ENCODE measurements around the gene RESP18.

Gene RESP18

DNA sequence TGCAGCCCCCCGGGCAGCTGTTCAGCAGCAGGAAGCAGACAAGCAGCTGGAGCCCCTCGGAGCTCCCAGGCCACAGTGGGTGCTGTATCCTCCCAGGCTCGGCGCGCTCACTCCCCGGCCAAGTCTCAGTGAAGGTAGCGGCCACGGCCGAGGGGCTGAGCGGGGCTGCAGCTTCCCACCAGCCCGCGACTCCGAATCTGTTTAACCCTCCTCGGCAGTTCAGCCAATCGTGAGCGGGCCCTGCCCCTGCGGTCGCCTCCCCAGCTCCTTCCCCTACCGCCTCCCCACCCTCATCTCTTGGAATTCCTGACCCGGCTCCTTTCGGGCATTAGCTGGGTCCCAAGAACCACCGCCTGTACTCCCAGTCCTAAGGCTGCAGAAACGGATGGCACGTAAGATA, at the start of gene RESP18:
RESP18 (minus strand) TSS at position 203 of the 400 bp plus-strand sequence.
- TF ChIP-seq GATA3 (IDR thresholded peaks at IDR 0.05; ENCODE audit: low read depth, low read length) (no peak), GATA2 (IDR thresholded peaks at IDR 0.05; ENCODE audit: low read depth, low read length) (no peak)

GRCh38 chr2:219381448-219381847, 48.9 kb upstream of the RESP18 start:
- TF ChIP-seq GATA2 (IDR thresholded peaks at IDR 0.05; ENCODE audit: low read depth, low read length) (no peak), GATA3 (IDR thresholded peaks at IDR 0.05; ENCODE audit: low read depth, low read length) (no peak)

- TF ChIP-seq GATA3 (IDR thresholded peaks at IDR 0.05; ENCODE audit: low read depth, low read length) (no peak), GATA2 (IDR thresholded peaks at IDR 0.05; ENCODE audit: low read depth, low read length) (no peak)
Observed at GRCh38 chr2:219380926-219381325, 48.4 kb upstream of the RESP18 start.

GRCh38 chr2:219378163-219378851, 45.8 kb upstream of the RESP18 start:
- TF ChIP-seq GATA3 (IDR thresholded peaks at IDR 0.05; ENCODE audit: low read depth, low read length) (no peak), GATA2 (IDR thresholded peaks at IDR 0.05; ENCODE audit: low read depth, low read length) (no peak)

GRCh38 chr2:219369447-219369861, 36.9 kb upstream of the RESP18 start:
- TF ChIP-seq GATA3 (IDR thresholded peaks at IDR 0.05; ENCODE audit: low read depth, low read length) (no peak), GATA2 (IDR thresholded peaks at IDR 0.05; ENCODE audit: low read depth, low read length) (no peak)

DNA sequence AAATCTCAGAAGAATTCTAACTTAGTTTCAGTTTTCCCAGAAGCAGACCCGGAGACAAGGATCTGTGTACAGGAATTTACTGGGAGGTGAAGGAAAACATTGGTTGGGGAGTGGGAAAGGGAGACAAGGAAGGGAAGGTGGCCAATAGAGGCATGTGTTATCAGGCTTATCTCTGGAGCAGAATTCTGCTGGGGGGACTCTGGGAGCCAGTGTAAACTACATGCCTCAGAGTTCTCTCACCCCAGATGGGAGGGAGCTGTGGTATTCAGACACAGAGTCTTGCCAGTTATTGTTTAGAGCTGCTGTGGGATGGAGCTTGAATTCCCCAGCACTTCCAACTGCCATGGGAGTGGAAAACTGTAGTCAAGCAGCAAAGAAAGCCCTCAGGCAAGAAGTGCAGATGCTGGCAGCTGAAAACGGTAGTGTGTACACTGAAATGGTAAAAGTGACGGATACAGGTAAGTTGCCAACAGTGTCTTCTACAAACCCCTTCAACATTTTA, 36.2 kb upstream of the RESP18 start:
- no peak for TF ChIP-seq GATA3 (IDR thresholded peaks at IDR 0.05; ENCODE audit: low read depth, low read length)
- no peak; the same call in 1 of the 2 replicates for TF ChIP-seq GATA2 (IDR thresholded peaks at IDR 0.05; ENCODE audit: low read depth, low read length)

DNA sequence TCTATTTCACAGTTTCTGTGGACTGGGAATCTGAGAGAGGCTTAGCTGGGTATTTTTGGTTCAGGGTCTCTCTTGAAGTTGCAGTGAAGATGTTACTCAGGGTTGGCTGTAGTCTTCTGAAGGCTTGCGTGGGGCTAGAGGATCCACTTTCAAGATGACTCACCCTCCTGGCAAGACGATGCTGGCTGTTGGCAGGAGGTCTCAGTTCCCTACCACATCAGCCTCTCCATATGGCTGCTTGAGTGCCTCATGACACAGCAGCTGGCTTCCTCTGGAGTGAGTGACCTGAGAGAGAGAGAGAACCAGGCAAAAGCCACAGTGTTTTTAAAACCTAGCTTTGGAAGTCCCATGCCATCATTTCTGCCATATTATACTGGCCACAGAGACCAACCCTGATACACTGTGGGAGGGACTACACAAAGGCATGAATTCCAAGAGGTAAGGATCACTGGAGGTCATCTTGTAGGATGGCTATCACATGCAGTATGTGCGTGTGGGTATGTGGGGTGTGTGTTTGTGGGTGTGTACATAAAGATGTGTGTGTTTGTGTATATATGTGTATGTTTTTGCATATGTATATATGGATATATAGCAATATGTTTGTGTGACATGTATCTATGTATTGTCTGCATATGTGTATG, 30.1 kb upstream of the RESP18 start:
- TF ChIP-seq GATA3 (IDR thresholded peaks at IDR 0.05; ENCODE audit: low read depth, low read length), result no peak
- TF ChIP-seq GATA2 (IDR thresholded peaks at IDR 0.05; ENCODE audit: low read depth, low read length), result no peak

GRCh38 chr2:219362072-219362471, 29.5 kb upstream of the RESP18 start:
- no peak for TF ChIP-seq GATA2 (IDR thresholded peaks at IDR 0.05; ENCODE audit: low read depth, low read length)
- TF ChIP-seq GATA3 (IDR thresholded peaks at IDR 0.05; ENCODE audit: low read depth, low read length), result no peak

DNA sequence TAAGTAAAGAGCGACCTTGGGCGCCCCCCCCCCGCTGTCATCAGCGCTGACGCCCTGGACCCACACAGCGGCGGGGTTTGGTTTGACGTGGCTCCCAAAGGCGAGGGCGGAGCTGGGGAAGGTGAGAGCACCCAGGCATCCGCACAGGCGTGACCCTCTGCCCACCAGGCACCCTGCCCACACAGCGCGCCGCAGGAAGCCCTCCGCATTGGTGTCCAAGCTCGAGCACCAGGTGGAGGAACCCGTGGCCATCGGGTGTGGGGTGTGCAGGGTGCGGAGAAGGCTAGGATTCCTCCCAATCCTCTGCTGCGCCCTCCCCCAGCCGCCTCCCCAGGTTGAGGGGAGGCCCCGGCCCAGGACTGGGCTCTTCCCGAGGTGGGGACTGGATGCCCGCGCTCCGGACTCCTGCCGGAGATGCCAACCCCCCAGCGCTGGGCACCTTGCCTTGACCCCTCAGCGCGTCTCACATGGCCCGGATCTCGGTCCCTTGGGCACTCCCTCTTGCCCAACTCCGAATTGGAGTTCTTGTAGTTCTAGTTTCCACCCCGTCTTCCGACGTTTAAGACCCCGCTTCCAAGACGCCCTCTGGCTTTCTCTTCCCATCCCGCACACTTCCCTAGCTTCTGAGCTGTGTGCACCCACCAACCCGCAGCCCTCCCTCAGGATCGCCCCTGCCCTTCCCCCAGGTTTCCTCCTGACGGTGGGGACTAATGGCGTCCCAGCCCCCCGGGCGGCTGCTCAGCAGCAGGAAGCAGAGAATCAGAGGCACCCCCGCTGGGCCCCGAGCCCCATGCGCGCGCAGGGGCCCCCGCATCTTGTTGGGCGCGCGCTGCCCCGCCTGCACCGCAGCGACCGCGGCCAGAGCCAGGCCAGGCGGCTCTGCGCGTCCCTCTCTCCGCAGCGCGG, 25.9 kb upstream of the RESP18 start:
- no peak for TF ChIP-seq GATA2 (IDR thresholded peaks at IDR 0.05; ENCODE audit: low read depth, low read length)
- no peak for TF ChIP-seq GATA3 (IDR thresholded peaks at IDR 0.05; ENCODE audit: low read depth, low read length)

GRCh38 chr2:219356834-219357233, 24.3 kb upstream of the RESP18 start:
- TF ChIP-seq GATA3 (IDR thresholded peaks at IDR 0.05; ENCODE audit: low read depth, low read length), result no peak
- TF ChIP-seq GATA2 (IDR thresholded peaks at IDR 0.05; ENCODE audit: low read depth, low read length), result no peak

GRCh38 chr2:219354582-219354981, 22.0 kb upstream of the RESP18 start:
- no peak for TF ChIP-seq GATA2 (IDR thresholded peaks at IDR 0.05; ENCODE audit: low read depth, low read length)
- TF ChIP-seq GATA3 (IDR thresholded peaks at IDR 0.05; ENCODE audit: low read depth, low read length), result no peak

DNA sequence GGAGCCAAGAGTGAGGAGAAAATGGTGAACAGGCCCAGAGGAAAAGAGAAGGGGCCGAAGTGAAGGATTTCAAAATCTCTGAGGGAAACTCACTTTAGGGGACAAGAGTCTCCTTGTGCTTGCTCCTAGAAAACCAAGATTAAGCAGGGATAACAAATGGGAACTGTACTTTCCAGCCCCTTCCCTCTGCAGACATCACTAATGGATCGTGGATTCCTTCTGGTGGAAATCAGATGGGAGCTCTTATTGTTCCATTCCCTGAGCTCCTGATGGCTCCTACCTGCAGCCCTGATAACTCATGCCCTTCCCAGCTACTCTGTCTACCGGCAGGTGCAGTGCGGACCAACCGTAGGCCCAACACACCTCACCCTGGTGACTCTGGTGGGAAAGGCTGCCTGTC, 20.6 kb upstream of the RESP18 start:
- TF ChIP-seq GATA2 (IDR thresholded peaks at IDR 0.05; ENCODE audit: low read depth, low read length) (no peak), GATA3 (IDR thresholded peaks at IDR 0.05; ENCODE audit: low read depth, low read length) (no peak)

- TF ChIP-seq GATA3 (IDR thresholded peaks at IDR 0.05; ENCODE audit: low read depth, low read length), result no peak
- TF ChIP-seq GATA2 (IDR thresholded peaks at IDR 0.05; ENCODE audit: low read depth, low read length), result no peak
Observed at GRCh38 chr2:219352448-219353023, 20.0 kb upstream of the RESP18 start.

Measured in SH-SY5Y (cell line).